DND-41 (cell line): ENCODE measurements around the gene RSPO3.

Source experiments
- ATAC-seq: fragments of 200-7000 bp; cut with Tn5 transposase; 3 replicates; pipeline ENCODE4 v1.9.1; 2021; ENCODE audit warnings: low read depth; ENCODE audit not compliant: insufficient read depth
- DNase-seq: peaks from one replicate; pipeline ENCODE4 v3.0.0-alpha.2; 2020
- H2AFZ ChIP-seq: 2 replicates; pipeline ENCODE4 v1.6.0; 2012; ENCODE audit warnings: low read depth, low read length
- H3K27ac ChIP-seq: 2 replicates; pipeline ENCODE4 v1.5.1; 2012; ENCODE audit warnings: low read length, inconsistent platforms
- H3K27me3 ChIP-seq: fragments of 200-600 bp; sonication (generic); 2 replicates; pipeline ENCODE4 v1.6.0; 2012; ENCODE audit warnings: low read length, mild to moderate bottlenecking, inconsistent platforms; ENCODE audit not compliant: insufficient read depth, poor library complexity
- H3K36me3 ChIP-seq: 2 replicates; pipeline ENCODE4 v1.5.1; 2012; ENCODE audit warnings: low read length, inconsistent platforms; ENCODE audit not compliant: insufficient read depth
- H3K4me1 ChIP-seq: 2 replicates; pipeline ENCODE4 v1.5.1; 2012; ENCODE audit warnings: mild to moderate bottlenecking, low read length; ENCODE audit not compliant: insufficient read depth
- H3K4me2 ChIP-seq: 2 replicates; pipeline ENCODE4 v1.6.0; 2012; ENCODE audit warnings: mild to moderate bottlenecking, moderate library complexity, low read length, inconsistent platforms; ENCODE audit not compliant: insufficient read depth
- H3K4me3 ChIP-seq, 2 experiments: fragments of 200-600 bp in 1 of 2; shearing (Covaris generic) in 1 of 2; 2 replicates each; pipeline ENCODE4 v1.5.1; 2012 to 2016; ENCODE audit warnings: inconsistent platforms in 2 of 2, low read length in 2 of 2, mild to moderate bottlenecking in 2 of 2, low read depth in 1 of 2, moderate library complexity in 1 of 2
- H3K79me2 ChIP-seq: 2 replicates; pipeline ENCODE4 v1.6.0; 2012; ENCODE audit warnings: low read length, inconsistent platforms; ENCODE audit not compliant: insufficient read depth
- H3K9ac ChIP-seq: 2 replicates; pipeline ENCODE4 v1.6.0; 2012; ENCODE audit warnings: low read depth, mild to moderate bottlenecking, inconsistent platforms, low read length, moderate library complexity
- H3K9me3 ChIP-seq: 2 replicates; pipeline ENCODE4 v1.5.1; 2012; ENCODE audit warnings: low read length, moderate library complexity, mild to moderate bottlenecking, inconsistent platforms; ENCODE audit not compliant: insufficient read depth, severe bottlenecking
- H4K20me1 ChIP-seq: 2 replicates; pipeline ENCODE4 v1.6.0; 2012; ENCODE audit warnings: low read length; ENCODE audit not compliant: insufficient read depth
- EZH2 ChIP-seq: IDR thresholded peaks from 3 replicates; pipeline ENCODE4 v1.6.1; 2012; ENCODE audit warnings: borderline replicate concordance, low read depth, mild to moderate bottlenecking, moderate library complexity, low read length, inconsistent platforms; ENCODE audit not compliant: severe bottlenecking
- TF ChIP-seq, protein P1 (sequence below): IDR thresholded peaks from 2 replicates; pipeline ENCODE4 v1.5.1; 2012; ENCODE audit warnings: borderline replicate concordance, low read length, moderate library complexity, mild to moderate bottlenecking; ENCODE audit not compliant: poor library complexity, severe bottlenecking; ENCODE audit errors: extremely low read depth

Gene RSPO3

DNA sequence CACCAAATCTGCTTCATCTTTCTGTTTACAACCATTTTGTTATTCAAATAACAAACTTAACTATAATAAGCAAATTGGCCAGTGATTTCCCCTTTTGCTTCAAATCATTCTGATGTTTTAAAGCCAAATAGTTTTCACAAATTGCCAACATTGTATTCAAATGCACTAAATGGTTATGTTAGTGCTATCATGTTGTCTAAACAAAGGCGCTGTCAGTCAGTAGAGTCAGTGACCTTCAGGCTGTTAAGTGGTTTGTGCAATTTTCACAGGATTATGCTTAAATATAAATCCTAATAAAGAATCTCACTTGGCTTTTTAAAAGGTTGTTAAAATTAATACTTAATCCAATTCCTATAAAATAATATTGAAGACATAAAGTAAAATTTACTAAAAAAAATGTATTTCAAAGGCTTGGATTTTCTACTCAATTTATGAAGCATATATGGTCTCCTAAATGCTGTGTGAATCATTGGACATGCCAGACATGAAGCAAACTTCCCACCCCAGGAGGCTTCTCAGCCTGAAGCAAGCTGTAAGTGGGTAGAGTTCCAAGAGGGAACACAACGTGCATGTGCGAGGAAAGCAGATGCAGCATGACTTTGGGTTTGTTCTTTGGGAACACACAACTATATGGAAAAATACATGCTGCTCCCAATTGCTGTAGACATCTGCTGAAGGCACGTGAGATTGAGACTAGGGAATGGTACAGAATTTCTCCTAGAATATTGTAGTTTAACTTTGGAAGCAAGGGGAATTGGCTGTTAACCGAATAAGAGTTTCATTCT, 54.9 kb downstream of the RSPO3 start:
- no peak overlapping the region for H3K27ac ChIP-seq
- no peak overlapping the region for H3K9ac ChIP-seq
- no peaks in the 10 kb centered on the region for H3K79me2 ChIP-seq
- H3K4me1 ChIP-seq: no peaks in the 10 kb centered on the region
- no peaks in the 10 kb centered on the region for H3K36me3 ChIP-seq
- H2AFZ ChIP-seq: no peak overlapping the region
- no peaks in the 10 kb centered on the region for H3K27me3 ChIP-seq
- ATAC-seq: no peak
- H3K4me2 ChIP-seq: no peak overlapping the region
- H3K4me3 ChIP-seq: no peak overlapping the region
- TF ChIP-seq, protein P1, sequence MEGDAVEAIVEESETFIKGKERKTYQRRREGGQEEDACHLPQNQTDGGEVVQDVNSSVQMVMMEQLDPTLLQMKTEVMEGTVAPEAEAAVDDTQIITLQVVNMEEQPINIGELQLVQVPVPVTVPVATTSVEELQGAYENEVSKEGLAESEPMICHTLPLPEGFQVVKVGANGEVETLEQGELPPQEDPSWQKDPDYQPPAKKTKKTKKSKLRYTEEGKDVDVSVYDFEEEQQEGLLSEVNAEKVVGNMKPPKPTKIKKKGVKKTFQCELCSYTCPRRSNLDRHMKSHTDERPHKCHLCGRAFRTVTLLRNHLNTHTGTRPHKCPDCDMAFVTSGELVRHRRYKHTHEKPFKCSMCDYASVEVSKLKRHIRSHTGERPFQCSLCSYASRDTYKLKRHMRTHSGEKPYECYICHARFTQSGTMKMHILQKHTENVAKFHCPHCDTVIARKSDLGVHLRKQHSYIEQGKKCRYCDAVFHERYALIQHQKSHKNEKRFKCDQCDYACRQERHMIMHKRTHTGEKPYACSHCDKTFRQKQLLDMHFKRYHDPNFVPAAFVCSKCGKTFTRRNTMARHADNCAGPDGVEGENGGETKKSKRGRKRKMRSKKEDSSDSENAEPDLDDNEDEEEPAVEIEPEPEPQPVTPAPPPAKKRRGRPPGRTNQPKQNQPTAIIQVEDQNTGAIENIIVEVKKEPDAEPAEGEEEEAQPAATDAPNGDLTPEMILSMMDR: no peak
- TF ChIP-seq EZH2: no peak
- DNase-seq: no peak
- H4K20me1 ChIP-seq: no peaks in the 10 kb centered on the region
- H3K9me3 ChIP-seq: no peaks in the 10 kb centered on the region

DNA sequence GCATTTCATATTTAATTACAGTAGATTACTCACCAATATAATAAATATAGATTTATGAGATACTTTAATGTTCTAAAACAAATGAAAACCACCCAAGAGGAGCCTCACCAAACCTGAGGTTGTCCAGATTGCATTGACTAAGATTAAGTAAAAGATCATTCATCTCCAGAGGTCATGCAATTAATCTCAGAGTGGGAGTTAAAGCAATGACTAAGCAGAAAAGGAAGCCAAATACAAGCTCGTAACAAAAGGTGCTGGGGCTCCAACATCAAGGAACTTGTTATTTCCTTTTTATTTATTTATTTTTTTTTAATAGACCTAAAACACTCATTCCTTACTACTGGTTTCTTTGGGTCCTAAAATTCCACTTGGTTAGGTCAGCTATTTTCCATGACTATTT, 57.7 kb downstream of the RSPO3 start:
- H3K27ac ChIP-seq: no peak overlapping the region
- H3K27me3 ChIP-seq: peaks cover 2% of the 10 kb centered on the region
- no peaks in the 10 kb centered on the region for H3K79me2 ChIP-seq
- H3K36me3 ChIP-seq: no peaks in the 10 kb centered on the region
- ATAC-seq: no peak
- H3K4me1 ChIP-seq: no peaks in the 10 kb centered on the region
- H2AFZ ChIP-seq: no peak overlapping the region
- H3K9me3 ChIP-seq: no peaks in the 10 kb centered on the region
- no peak for DNase-seq
- no peak overlapping the region for H3K9ac ChIP-seq
- no peaks in the 10 kb centered on the region for H4K20me1 ChIP-seq
- no peak overlapping the region for H3K4me2 ChIP-seq
- no peak for TF ChIP-seq EZH2
- TF ChIP-seq, protein P1: no peak
- no peak overlapping the region for H3K4me3 ChIP-seq

DNA sequence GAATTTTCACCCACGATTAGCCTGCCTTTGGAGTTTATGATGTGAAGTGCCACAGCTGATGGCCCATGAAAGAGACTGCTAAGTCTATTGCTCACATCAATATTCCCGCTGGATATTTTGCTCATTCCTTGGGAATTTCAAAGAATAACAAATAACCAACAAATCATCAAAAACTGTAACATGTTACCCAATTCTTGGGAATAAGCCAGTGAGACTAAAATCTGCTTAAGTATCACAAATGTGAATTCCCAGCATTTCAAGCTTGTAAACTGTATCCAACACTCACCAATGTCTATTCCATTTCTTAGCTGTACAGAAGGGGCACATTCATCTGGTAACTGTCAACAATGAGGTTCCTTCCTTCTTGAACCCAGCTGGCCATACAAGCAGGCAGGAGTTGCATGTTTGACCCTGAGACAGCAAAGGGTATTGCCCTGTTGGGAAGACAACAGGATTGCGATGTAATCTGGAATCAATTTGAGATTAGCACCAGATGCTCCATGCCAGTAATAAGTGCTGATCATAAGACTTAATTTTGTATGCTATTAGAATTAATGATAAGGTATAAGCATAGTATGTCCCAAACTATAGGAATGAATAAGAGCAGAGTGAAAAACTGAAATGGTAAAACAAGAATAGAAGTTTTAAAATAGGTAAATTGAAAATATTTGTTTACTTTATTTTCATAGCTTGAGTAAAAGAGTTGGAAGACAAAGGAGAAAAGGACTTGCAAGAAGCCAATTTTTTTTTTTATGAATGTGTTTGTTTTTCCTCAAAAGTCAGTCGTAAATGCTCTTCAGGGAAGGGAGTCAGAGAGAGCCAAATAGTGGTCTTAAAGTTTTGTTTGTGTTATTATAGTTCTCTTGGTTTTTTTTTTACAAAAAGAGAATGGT, 58.8 kb downstream of the RSPO3 start:
- peaks cover 2% of the 10 kb centered on the region for H3K27me3 ChIP-seq

More for the DNA sequence above, 58.8 kb downstream of the RSPO3 start:
- Histone ChIP-seq H3K4me2 (no peak overlapping the region), H2AFZ (no peak overlapping the region), H3K36me3 (no peaks in the 10 kb centered on the region), H3K9me3 (no peaks in the 10 kb centered on the region), H3K4me1 (no peaks in the 10 kb centered on the region), H3K9ac (no peak overlapping the region), H3K27ac (no peak overlapping the region), H4K20me1 (no peaks in the 10 kb centered on the region), H3K4me3 (no peak overlapping the region), H3K79me2 (no peaks in the 10 kb centered on the region)
- TF ChIP-seq, protein P1: no peak
- no peak for TF ChIP-seq EZH2
- DNase-seq: no peak
- ATAC-seq: no peak
